Measurements from ENCODE around the gene DOCK10. TPM values are rescaled to one million over a fixed set of nuclear protein-coding genes. Genes with fewer than 3 reads are reported as not detected.

Gene DOCK10
- total RNA-seq, 4 donors from 2014 or later = 3.8 to 33.2 (median 12.3) TPM

GRCh38 chr2:224775647-224776046 is 266.6 kb downstream of the DOCK10 start:
- no peaks in the 10 kb centered on the region for H3K4me1 ChIP-seq
- H3K9me3 ChIP-seq = no peaks in the 10 kb centered on the region
- TF ChIP-seq POLR2A (IDR thresholded peaks at IDR 0.05) = no peak
- TF ChIP-seq CTCF (IDR thresholded peaks at IDR 0.05) = no peak
- intact Hi-C loops (cut with DNase I; ENCODE audit: low total_unique reads) = no loop called here
- no peaks in the 10 kb centered on the region for H3K36me3 ChIP-seq
- H3K27ac ChIP-seq = no peak overlapping the region
- no peaks in the 10 kb centered on the region for H3K27me3 ChIP-seq
- no peak for DNase-seq
- no peak overlapping the region for H3K4me3 ChIP-seq

GRCh38 chr2:224774735-224775134 is 267.5 kb downstream of the DOCK10 start:
- H3K9me3 ChIP-seq = no peaks in the 10 kb centered on the region
- DNase-seq = no peak
- H3K4me1 ChIP-seq = no peaks in the 10 kb centered on the region
- H3K36me3 ChIP-seq = no peaks in the 10 kb centered on the region
- intact Hi-C loops (cut with DNase I; ENCODE audit: low total_unique reads) = no loop called here
- TF ChIP-seq POLR2A (IDR thresholded peaks at IDR 0.05) = no peak
- no peak for TF ChIP-seq CTCF (IDR thresholded peaks at IDR 0.05)
- no peak overlapping the region for H3K4me3 ChIP-seq
- no peak overlapping the region for H3K27ac ChIP-seq
- no peaks in the 10 kb centered on the region for H3K27me3 ChIP-seq

- no peak for DNase-seq
- H3K27ac ChIP-seq = no peak overlapping the region
These were observed 269.8 kb downstream of the DOCK10 start for GRCh38 chr2:224772494-224772893.

GRCh38 chr2:224769489-224769888 is 272.8 kb downstream of the DOCK10 start:
- intact Hi-C loops (cut with DNase I; ENCODE audit: low total_unique reads) = no loop called here
- H3K36me3 ChIP-seq = no peaks in the 10 kb centered on the region
- no peaks in the 10 kb centered on the region for H3K27me3 ChIP-seq
- no peak overlapping the region for H3K27ac ChIP-seq
- no peak for DNase-seq
- H3K4me3 ChIP-seq = no peak overlapping the region
- TF ChIP-seq CTCF (IDR thresholded peaks at IDR 0.05) (no peak), POLR2A (IDR thresholded peaks at IDR 0.05) (no peak)
- H3K9me3 ChIP-seq = no peaks in the 10 kb centered on the region
- H3K4me1 ChIP-seq = no peaks in the 10 kb centered on the region

More at GRCh38 chr2:224772494-224772893, 269.8 kb downstream of the DOCK10 start:
- Histone ChIP-seq H3K27me3 (no peaks in the 10 kb centered on the region), H3K4me3 (no peak overlapping the region), H3K4me1 (no peaks in the 10 kb centered on the region), H3K9me3 (no peaks in the 10 kb centered on the region), H3K36me3 (no peaks in the 10 kb centered on the region)
- TF ChIP-seq POLR2A (IDR thresholded peaks at IDR 0.05) = no peak
- intact Hi-C loops (cut with DNase I; ENCODE audit: low total_unique reads) = no loop called here

- H3K36me3 ChIP-seq = no peaks in the 10 kb centered on the region
These were observed 277.6 kb downstream of the DOCK10 start for GRCh38 chr2:224764565-224765236.

More at GRCh38 chr2:224764565-224765236, 277.6 kb downstream of the DOCK10 start:
- intact Hi-C loops (cut with DNase I; ENCODE audit: low total_unique reads) = no loop called here
- H3K27ac ChIP-seq = no peak overlapping the region
- no peaks in the 10 kb centered on the region for H3K27me3 ChIP-seq
- DNase-seq = no peak
- TF ChIP-seq POLR2A (IDR thresholded peaks at IDR 0.05) (no peak), CTCF (IDR thresholded peaks at IDR 0.05) (no peak)
- no peak overlapping the region for H3K4me3 ChIP-seq
- H3K4me1 ChIP-seq = no peaks in the 10 kb centered on the region
- no peaks in the 10 kb centered on the region for H3K9me3 ChIP-seq

All from uterus (tissue), 4 donors.